M059J (cell line): ENCODE results near the gene U2AF1L4. TPM values are rescaled to one million over a fixed set of nuclear protein-coding genes. Genes with fewer than 3 reads are reported as not detected.

Source experiments
- DNase-seq: peaks from one replicate; pipeline ENCODE4 v3.0.0-alpha.2; 2012; ENCODE audit warnings: low read depth
- total RNA-seq: library from RNA; depleted of rRNA; stranded (reverse); fragments of >200 nt; shearing (Covaris generic); gene quantifications from 2 replicates; pipeline ENCODE4 v1.2.3, GENCODE V29; 2014

Gene U2AF1L4
- total RNA-seq, 1 experiment from 2014 or later = 18.0 TPM

DNA sequence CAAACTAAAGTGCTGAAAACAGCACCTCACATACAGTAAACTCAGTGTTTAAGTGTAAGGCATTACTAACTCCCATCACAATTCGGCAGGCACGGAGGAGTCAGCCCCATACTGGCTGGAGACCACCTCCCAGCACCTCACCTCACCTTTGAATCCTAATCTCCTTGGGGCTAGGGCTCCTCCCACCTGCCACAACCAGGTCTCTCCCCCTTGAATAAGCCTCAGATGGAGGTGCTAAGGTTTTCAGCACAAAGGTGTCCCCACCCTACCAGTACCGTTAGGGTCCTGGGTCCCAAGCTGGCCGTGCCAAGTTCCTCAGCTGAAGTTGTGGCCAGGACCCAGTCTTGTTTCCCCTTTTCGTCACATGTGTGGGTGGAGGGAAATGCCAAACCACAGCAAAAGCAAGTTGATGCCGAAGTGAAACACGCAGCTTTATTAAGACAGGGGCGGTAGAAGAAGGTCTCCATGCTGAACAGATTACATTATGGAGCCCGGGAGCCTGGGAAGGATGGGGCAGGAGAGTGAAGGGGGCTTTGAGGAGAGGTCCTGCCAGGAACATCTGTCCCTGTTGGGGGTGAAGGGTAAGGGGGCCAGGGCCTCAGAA lies 3.0 kb downstream of the U2AF1L4 start, which contains the start of gene IGFLR1:
Gene IGFLR1 (minus strand): TSS at position 332 of the 604 bp plus-strand sequence. CDS start 1,272 bp downstream, outside the sequence.
- no peak for DNase-seq

DNA sequence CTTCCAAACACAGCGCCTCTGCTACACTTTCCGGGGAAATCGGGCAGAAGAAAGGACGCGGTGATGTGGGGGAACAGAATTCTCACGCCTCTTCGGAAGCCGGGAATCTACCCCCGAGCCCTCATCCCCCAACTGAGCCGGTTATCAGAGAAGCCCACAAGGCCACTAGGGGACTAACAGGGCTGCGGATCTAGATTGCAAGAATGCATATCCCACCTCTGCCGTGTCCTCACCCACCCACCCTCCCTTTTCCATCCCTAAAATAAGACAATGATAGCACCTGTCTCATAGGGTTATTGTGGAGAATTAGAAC lies 4.1 kb downstream of the U2AF1L4 start:
- no peak for DNase-seq

GRCh38 chr19:35740423-35741202 lies 4.6 kb downstream of the U2AF1L4 start:
- peak; percentile 97 for DNase-seq

DNA sequence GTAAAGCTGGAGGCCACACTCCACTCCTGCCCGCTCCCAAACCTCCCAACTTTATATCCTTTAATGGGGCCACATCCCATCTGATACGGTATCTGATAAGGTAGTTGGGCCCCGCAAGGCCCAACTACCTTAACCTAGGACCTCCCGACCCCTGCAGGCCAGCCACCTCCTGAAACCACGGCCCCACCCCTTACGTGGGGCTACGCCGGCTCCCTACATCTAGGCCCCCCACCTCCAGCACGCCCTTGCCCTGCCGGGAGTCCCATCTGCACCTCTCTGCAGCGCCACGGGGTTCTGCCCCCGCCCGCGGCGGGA lies 5.2 kb downstream of the U2AF1L4 start:
- DNase-seq = no peak

GRCh38 chr19:35739275-35740107 lies 5.7 kb downstream of the U2AF1L4 start:
- DNase-seq = no peak

DNA sequence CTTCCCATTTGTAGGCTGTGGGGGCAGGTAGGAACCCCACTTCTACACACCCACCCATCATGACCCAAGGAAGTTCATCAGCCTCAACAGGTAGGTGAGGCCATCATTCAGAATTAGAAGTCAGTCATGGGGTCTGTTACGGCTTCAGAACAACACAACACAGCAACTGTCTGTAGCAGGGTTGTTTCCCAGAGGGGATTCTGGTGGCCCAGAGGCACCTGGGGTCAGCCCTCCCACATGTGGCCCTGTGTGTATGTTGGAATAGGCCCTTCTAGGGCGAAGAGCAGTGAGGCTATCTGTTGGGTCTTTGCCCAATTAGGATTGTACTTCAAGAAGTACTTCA lies 6.4 kb downstream of the U2AF1L4 start:
- DNase-seq = no peak

DNA sequence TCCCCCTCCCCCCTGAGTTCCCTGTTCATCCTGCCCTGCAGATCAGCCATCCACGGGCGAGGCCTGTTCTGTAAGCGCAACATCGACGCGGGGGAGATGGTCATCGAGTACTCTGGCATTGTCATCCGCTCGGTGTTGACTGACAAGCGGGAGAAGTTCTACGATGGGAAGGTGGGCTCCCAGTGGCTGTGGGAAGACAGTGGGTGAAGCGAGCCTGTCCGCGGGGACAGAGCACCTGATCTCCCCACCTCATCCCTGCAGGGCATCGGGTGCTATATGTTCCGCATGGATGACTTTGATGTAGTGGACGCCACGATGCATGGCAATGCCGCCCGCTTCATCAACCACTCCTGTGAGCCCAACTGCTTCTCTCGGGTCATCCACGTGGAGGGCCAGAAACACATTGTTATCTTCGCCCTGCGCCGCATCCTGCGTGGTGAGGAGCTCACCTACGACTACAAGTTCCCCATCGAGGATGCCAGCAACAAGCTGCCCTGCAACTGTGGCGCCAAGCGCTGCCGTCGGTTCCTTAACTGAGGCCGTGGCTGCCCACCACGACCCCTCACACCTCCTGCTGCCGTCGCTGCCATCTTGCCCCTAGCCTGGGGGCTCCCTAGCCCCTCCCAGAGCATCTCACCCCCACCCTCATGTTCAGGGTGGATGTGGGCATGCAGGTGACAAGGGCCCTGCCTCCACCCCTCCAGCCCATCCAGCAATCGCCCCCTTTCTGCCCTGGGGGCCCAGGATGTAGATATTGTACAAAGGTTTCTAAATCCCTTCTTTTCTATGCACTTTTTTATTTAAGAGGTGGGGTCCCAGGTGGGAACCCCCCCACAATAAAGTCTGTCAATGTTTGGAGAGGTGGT lies 7.0 kb downstream of the U2AF1L4 start:
- DNase-seq = no peak

- DNase-seq = no peak
Observed at GRCh38 chr19:35736913-35737886, 8.0 kb downstream of the U2AF1L4 start.

DNA sequence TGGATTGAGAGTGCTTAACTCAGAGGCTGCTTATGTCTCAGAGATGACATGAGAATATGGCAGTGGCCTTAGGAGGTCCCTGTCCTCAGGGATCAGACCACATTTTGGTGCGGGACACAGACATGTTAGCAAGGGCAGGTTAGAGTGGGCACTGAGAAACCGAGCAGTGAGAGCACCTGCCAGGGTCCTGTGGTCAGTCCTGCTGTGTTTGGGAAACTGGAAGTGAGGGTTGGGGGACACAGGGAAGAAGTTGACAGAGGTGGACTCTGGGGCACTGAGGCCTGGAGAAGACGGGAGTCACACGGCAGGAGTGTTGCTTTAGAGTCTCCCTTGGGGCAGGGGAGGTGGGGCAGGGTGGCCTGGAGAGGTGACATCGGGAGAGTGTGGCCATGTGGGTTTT lies 10.3 kb downstream of the U2AF1L4 start:
- DNase-seq = no peak

DNA sequence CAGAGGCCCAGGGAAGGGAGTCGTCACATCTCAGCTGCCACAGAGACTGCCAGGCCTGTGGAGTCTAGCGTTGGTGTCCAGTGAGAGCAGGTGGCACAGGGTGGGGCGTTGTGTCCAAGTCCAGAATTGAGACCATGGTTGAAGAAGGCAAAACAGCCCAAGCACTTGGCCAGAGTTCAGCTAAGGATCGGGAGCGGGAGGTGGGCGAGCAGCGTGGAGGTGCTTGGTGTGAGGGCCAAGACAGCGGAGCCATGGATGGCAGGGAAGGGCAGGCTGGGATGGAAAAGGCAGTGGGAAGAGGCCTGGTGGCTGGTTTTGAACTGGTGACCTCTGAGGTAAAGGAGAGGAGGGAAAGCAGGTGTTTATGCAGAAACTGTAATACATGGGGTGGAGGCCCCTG lies 10.9 kb downstream of the U2AF1L4 start:
- no peak for DNase-seq

GRCh38 chr19:35733180-35734125 lies 11.8 kb downstream of the U2AF1L4 start:
- DNase-seq = no peak

DNA sequence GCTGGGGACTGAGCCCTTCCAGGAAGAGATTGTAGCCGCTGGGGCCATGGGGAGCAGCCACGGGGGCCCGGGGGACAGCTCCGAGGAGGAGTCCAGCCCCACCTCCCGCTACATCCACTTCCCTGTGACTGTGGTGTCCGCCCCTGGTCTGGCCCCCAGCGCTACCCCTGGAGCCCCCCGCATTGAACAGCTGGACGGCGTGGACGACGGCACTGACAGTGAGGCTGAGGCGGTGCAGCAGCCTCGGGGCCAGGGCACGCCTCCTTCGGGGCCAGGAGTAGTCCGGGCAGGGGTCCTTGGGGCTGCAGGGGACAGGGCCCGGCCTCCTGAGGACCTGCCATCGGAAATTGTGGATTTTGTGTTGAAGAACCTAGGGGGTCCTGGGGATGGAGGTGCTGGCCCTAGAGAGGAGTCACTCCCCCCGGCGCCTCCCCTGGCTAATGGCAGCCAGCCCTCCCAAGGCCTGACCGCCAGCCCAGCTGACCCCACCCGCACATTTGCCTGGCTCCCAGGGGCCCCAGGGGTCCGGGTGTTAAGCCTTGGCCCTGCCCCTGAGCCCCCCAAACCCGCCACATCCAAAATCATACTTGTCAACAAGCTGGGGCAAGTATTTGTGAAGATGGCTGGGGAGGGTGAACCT lies 12.6 kb downstream of the U2AF1L4 start:
- no peak for DNase-seq

DNA sequence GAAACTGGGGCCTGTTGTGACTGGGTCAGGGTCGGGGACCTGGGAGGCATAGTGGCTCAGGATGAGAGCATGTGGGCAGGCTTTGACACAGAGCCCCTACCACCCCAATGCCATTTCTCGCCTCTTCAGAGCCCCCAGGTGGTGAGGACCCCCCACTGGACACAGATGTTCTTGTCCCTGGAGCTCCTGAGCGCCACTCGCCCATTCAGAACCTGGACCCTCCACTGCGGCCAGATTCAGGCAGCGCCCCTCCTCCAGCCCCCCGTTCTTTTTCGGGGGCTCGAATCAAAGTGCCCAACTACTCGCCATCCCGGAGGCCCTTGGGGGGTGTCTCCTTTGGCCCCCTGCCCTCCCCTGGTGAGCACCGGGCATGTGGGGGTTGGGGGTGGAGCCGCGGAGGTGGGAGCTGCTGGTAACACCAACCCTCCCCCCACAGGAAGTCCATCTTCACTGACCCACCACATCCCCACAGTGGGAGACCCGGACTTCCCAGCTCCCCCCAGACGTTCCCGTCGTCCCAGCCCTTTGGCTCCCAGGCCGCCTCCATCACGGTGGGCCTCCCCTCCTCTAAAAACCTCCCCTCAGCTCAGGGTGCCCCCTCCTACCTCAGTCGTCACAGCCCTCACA lies 13.3 kb downstream of the U2AF1L4 start:
- no peak for DNase-seq

GRCh38 chr19:35731353-35731752 lies 13.9 kb downstream of the U2AF1L4 start:
- no peak for DNase-seq

- no peak for DNase-seq
Observed at GRCh38 chr19:35730326-35730725, 14.9 kb downstream of the U2AF1L4 start.

- no peak for DNase-seq
Observed at GRCh38 chr19:35729763-35730162, 15.5 kb downstream of the U2AF1L4 start.

- DNase-seq = no peak
Observed at GRCh38 chr19:35729021-35729420, 16.2 kb downstream of the U2AF1L4 start.

- DNase-seq = no peak
Observed at GRCh38 chr19:35727956-35728706, 17.1 kb downstream of the U2AF1L4 start.
